Measurements from ENCODE around the gene LMF1.

DNA sequence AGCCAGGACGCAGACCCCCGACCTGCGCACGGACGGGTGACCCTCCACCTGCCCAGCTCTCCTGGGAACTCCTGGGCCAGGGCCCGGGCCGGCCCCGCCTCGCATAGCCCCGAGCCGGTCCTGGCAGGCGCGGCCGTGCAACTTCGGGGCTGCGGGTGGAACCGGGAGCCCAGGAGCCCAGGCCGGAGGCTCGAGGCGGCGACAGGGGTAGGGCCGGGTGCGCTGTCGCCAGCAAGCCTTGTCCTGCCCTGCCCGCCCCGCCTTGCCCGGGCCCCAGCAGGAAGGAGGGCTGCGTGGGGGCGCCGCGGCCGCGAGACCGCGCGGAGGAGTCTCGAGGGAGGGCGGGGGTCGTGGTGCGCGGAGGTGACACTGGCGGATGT lies 408 bp downstream of the LMF1 start:
- TF ChIP-seq POLR2A (IDR thresholded peaks at IDR 0.05) (no peak), POLR2AphosphoS5 (IDR thresholded peaks at IDR 0.05) (peak in 1 of 3 donors; percentile 32)
- TF ChIP-seq, protein P1, sequence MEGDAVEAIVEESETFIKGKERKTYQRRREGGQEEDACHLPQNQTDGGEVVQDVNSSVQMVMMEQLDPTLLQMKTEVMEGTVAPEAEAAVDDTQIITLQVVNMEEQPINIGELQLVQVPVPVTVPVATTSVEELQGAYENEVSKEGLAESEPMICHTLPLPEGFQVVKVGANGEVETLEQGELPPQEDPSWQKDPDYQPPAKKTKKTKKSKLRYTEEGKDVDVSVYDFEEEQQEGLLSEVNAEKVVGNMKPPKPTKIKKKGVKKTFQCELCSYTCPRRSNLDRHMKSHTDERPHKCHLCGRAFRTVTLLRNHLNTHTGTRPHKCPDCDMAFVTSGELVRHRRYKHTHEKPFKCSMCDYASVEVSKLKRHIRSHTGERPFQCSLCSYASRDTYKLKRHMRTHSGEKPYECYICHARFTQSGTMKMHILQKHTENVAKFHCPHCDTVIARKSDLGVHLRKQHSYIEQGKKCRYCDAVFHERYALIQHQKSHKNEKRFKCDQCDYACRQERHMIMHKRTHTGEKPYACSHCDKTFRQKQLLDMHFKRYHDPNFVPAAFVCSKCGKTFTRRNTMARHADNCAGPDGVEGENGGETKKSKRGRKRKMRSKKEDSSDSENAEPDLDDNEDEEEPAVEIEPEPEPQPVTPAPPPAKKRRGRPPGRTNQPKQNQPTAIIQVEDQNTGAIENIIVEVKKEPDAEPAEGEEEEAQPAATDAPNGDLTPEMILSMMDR (IDR thresholded peaks at IDR 0.05) = no peak
